Natural killer cell (primary cell): ENCODE measurements around the gene CAV3. TPM values are rescaled to one million over a fixed set of nuclear protein-coding genes. Genes with fewer than 3 reads are reported as not detected.

Source experiments
- ATAC-seq, 3 donors: fragments of 150-1000 bp in 2 of 3; fragments of 200-7000 bp in 1 of 3; cut with Tn5 transposase; 1 replicate in 1 of 3; 2 replicates in 2 of 3; pipeline ENCODE4 v1.10.0; 2021; ENCODE audit warnings: mild to moderate bottlenecking in 2 of 3, moderate library complexity in 2 of 3
- DNase-seq, 2 donors: peaks; one replicate each; pipeline versions ENCODE4 v3.0.0 to v3.0.0-alpha.2; 2013 to 2021; ENCODE audit warnings: mixed read lengths in 1 of 2
- H3K27ac ChIP-seq: one replicate; pipeline ENCODE4 v1.5.1; 2013; ENCODE audit warnings: mild to moderate bottlenecking, low read length
- H3K27me3 ChIP-seq: one replicate; pipeline ENCODE4 v1.6.1; 2013; ENCODE audit warnings: low read length; ENCODE audit not compliant: control insufficient read depth, insufficient read depth
- H3K36me3 ChIP-seq: one replicate; pipeline ENCODE4 v1.6.1; 2013; ENCODE audit warnings: low read length; ENCODE audit not compliant: control insufficient read depth, insufficient read depth
- H3K4me1 ChIP-seq: one replicate; pipeline ENCODE4 v1.6.1; 2013; ENCODE audit warnings: low read length; ENCODE audit not compliant: control insufficient read depth, insufficient read depth
- H3K4me3 ChIP-seq: one replicate; pipeline ENCODE4 v1.5.1; 2013; ENCODE audit warnings: low read length
- H3K9me3 ChIP-seq: one replicate; pipeline ENCODE4 v1.6.1; 2013; ENCODE audit warnings: low read length; ENCODE audit not compliant: control insufficient read depth, insufficient read depth
- H3K27ac Mint-ChIP-seq, 2 donors: one replicate each; pipeline ENCODE4 v1.8.0; 2022; ENCODE audit warnings: mild to moderate bottlenecking in 2 of 2, mixed read lengths in 2 of 2, moderate library complexity in 1 of 2
- H3K27me3 Mint-ChIP-seq, 2 donors: one replicate each; pipeline ENCODE4 v1.8.0; 2022; ENCODE audit warnings: low read depth in 2 of 2, mixed read lengths in 2 of 2
- H3K36me3 Mint-ChIP-seq: one replicate; pipeline ENCODE4 v1.8.0; 2022; ENCODE audit warnings: mixed read lengths
- H3K4me1 Mint-ChIP-seq, 2 donors: one replicate each; pipeline ENCODE4 v1.8.0; 2022; ENCODE audit warnings: mixed read lengths in 2 of 2
- H3K4me3 Mint-ChIP-seq: one replicate; pipeline ENCODE4 v1.8.0; 2022; ENCODE audit warnings: mild to moderate bottlenecking, moderate library complexity, mixed read lengths
- H3K9me3 Mint-ChIP-seq, 2 donors: one replicate each; pipeline ENCODE4 v1.8.0; 2022; ENCODE audit warnings: mixed read lengths in 2 of 2
- WGBS: methylation state at CpG from one replicate; pipeline ENCODE4 v1.1.7; 2013; ENCODE audit warnings: missing lambda C conversion rate; ENCODE audit not compliant: insufficient coverage; 5-methylcytosine and 5-hydroxymethylcytosine counted together
- intact Hi-C: fragments of 100-400 bp; cut with micrococcal nuclease; formaldehyde crosslinking; loops from one replicate; pipeline ENCODE4 v1.14.2; 2022
- total RNA-seq, 4 donors: library from RNA; stranded (reverse); fragments of 120-200 nt in 1 of 4; gene quantifications; one replicate each; pipeline versions ENCODE4 v1.2.3 to v1.2.4, GENCODE V29; 2013 to 2022
- TF ChIP-seq, protein P1 (sequence below): fragments of 200-600 bp; IDR thresholded peaks from one replicate; pipeline ENCODE4 v1.8.0; 2022; ENCODE audit warnings: antibody characterized with exemption

The CAV3 gene
- total RNA-seq, 3 donors from 2014 or later (not counting 1 experiment from before 2014, with no cell fraction given): not detected

DNA sequence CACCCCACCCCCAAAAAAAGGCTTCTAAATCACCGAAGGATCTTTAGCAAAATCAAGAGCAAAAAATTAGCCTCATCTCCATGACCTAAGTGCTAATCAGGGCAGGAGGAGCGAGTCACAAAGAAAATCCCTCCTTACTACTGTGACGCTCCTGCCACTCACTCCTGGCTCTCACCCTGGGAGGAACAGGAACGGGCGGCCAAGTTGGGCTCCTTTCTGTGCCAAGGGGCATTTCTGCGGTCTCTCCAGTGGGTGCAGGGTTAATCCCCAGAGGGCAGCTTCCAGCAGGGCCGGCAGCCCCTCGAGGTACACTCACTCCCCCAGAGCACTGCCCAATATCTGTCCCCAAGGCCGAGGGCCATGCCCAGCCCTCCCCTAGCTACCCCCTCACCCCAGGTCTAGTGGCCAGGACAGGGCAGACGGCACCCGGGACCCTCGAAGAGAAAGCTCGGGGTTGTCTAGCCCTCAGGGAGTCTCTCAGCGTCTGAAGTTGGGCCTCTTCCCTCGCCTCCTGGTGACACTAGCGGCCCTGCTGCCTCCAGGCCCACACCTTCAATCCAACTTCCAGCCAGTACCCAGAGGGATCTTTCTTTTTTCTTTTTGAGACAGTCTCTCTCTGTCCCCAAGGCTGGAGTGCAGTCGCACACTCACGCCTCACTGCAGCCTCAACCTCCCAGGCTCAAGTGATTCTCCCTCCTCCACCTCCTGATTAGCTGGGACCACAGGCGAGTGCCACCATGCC, 706 bp downstream of the CAV3 start:
- Mint-ChIP-seq H3K4me1 (no peaks in the 10 kb centered on the region), H3K27me3 (peaks cover 0 to 2% of the 10 kb centered on the region in 2 donors), H3K9me3 (no peaks in the 10 kb centered on the region), H3K27ac (no peak overlapping the region), H3K36me3 (no peaks in the 10 kb centered on the region), H3K4me3 (no peak overlapping the region)
- intact Hi-C loops: no loop called here
- Histone ChIP-seq H3K4me1 (no peaks in the 10 kb centered on the region), H3K36me3 (no peaks in the 10 kb centered on the region), H3K27me3 (no peaks in the 10 kb centered on the region), H3K4me3 (no peak overlapping the region), H3K27ac (no peak overlapping the region), H3K9me3 (no peaks in the 10 kb centered on the region)
- no peak for ATAC-seq
- TF ChIP-seq, protein P1, sequence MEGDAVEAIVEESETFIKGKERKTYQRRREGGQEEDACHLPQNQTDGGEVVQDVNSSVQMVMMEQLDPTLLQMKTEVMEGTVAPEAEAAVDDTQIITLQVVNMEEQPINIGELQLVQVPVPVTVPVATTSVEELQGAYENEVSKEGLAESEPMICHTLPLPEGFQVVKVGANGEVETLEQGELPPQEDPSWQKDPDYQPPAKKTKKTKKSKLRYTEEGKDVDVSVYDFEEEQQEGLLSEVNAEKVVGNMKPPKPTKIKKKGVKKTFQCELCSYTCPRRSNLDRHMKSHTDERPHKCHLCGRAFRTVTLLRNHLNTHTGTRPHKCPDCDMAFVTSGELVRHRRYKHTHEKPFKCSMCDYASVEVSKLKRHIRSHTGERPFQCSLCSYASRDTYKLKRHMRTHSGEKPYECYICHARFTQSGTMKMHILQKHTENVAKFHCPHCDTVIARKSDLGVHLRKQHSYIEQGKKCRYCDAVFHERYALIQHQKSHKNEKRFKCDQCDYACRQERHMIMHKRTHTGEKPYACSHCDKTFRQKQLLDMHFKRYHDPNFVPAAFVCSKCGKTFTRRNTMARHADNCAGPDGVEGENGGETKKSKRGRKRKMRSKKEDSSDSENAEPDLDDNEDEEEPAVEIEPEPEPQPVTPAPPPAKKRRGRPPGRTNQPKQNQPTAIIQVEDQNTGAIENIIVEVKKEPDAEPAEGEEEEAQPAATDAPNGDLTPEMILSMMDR: no peak
- 88% methylated on average over 19 of the region's 19 CpGs for WGBS
- DNase-seq: no peak

GRCh38 chr3:8734908-8735307, 1.3 kb downstream of the CAV3 start:
- intact Hi-C loops: no loop called here
- no peak for ATAC-seq

GRCh38 chr3:8736436-8736835, 2.8 kb downstream of the CAV3 start:
- Histone ChIP-seq H3K4me1 (no peaks in the 10 kb centered on the region), H3K27ac (no peak overlapping the region), H3K27me3 (no peaks in the 10 kb centered on the region), H3K36me3 (no peaks in the 10 kb centered on the region), H3K4me3 (no peak overlapping the region), H3K9me3 (no peaks in the 10 kb centered on the region)
- Mint-ChIP-seq H3K4me3 (no peak overlapping the region), H3K36me3 (no peaks in the 10 kb centered on the region), H3K4me1 (no peaks in the 10 kb centered on the region), H3K27me3 (peaks cover 0 to 2% of the 10 kb centered on the region in 2 donors), H3K27ac (no peak overlapping the region), H3K9me3 (no peaks in the 10 kb centered on the region)
- ATAC-seq (no peak), DNase-seq (no peak)
- WGBS: 89% methylated on average over 11 of the region's 11 CpGs
- intact Hi-C loops: no loop called here
- TF ChIP-seq, protein P1: no peak

More at GRCh38 chr3:8734908-8735307, 1.3 kb downstream of the CAV3 start:
- DNase-seq: no peak
- no peaks in the 10 kb centered on the region for H3K36me3 Mint-ChIP-seq
- Histone ChIP-seq H3K27ac (no peak overlapping the region), H3K36me3 (no peaks in the 10 kb centered on the region), H3K27me3 (no peaks in the 10 kb centered on the region), H3K4me3 (no peak overlapping the region), H3K9me3 (no peaks in the 10 kb centered on the region), H3K4me1 (no peaks in the 10 kb centered on the region)
- no peak overlapping the region for H3K27ac Mint-ChIP-seq
- H3K4me1 Mint-ChIP-seq: no peaks in the 10 kb centered on the region
- no CpG with 5 or more reads among the region's 1 CpG for WGBS
- H3K27me3 Mint-ChIP-seq: peaks cover 0 to 2% of the 10 kb centered on the region in 2 donors
- H3K4me3 Mint-ChIP-seq: no peak overlapping the region
- TF ChIP-seq, protein P1: no peak
- H3K9me3 Mint-ChIP-seq: no peaks in the 10 kb centered on the region

DNA sequence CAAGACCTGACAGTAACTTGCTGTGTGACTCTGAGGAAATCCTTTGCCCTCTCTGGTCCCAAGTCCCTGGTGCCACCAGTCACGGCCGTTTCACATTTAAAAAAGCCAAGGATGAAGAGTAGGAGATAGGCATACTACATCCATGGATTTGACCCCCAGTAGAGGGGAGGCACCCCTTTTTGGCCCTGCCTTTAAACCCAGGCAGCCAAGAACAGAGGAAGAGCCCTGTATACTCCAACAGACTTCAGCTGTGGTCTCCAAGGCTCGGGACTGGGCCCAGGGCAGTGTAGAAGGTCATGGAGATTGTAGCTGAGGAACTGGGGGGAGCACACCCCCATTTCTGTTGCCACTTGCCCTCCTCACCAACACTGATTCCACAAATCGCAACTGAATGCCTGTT, 3.7 kb downstream of the CAV3 start:
- ATAC-seq: no peak
- Histone ChIP-seq H3K9me3 (no peaks in the 10 kb centered on the region), H3K27me3 (no peaks in the 10 kb centered on the region), H3K4me3 (no peak overlapping the region), H3K36me3 (no peaks in the 10 kb centered on the region), H3K4me1 (no peaks in the 10 kb centered on the region), H3K27ac (no peak overlapping the region)
- TF ChIP-seq, protein P1: no peak
- no peak overlapping the region for H3K4me3 Mint-ChIP-seq
- no peak for DNase-seq
- peaks cover 2 to 5% of the 10 kb centered on the region in 2 donors for H3K27me3 Mint-ChIP-seq
- WGBS: 93% methylated on average over 4 of the region's 4 CpGs
- H3K27ac Mint-ChIP-seq: no peak overlapping the region
- H3K4me1 Mint-ChIP-seq: no peaks in the 10 kb centered on the region
- intact Hi-C loops: no loop called here
- H3K9me3 Mint-ChIP-seq: no peaks in the 10 kb centered on the region
- no peaks in the 10 kb centered on the region for H3K36me3 Mint-ChIP-seq
